Epithelial cell of proximal tubule (primary cell): ENCODE data around the gene DLGAP4. TPM values are rescaled to one million over a fixed set of nuclear protein-coding genes. Genes with fewer than 3 reads are reported as not detected.

Experiments used
- DNase-seq: peaks from one replicate; pipeline ENCODE4 v3.0.0-alpha.2; 2011; ENCODE audit warnings: low read depth
- H3K4me3 ChIP-seq: 2 replicates; pipeline ENCODE4 v1.5.1; 2011; ENCODE audit warnings: low read depth, mild to moderate bottlenecking, low read length
- total RNA-seq: library from RNA; depleted of rRNA; stranded (reverse); fragments of >200 nt; gene quantifications from 2 replicates; pipeline ENCODE4 v1.2.3, GENCODE V29; 2015
- TF ChIP-seq, protein P1 (sequence below): conservative IDR thresholded peaks from 2 replicates; pipeline ENCODE4 v1.5.1; 2012; ENCODE audit warnings: low read depth, mild to moderate bottlenecking, low read length

Gene DLGAP4
- total RNA-seq, 1 donor from 2014 or later = 41.4 TPM

DNA sequence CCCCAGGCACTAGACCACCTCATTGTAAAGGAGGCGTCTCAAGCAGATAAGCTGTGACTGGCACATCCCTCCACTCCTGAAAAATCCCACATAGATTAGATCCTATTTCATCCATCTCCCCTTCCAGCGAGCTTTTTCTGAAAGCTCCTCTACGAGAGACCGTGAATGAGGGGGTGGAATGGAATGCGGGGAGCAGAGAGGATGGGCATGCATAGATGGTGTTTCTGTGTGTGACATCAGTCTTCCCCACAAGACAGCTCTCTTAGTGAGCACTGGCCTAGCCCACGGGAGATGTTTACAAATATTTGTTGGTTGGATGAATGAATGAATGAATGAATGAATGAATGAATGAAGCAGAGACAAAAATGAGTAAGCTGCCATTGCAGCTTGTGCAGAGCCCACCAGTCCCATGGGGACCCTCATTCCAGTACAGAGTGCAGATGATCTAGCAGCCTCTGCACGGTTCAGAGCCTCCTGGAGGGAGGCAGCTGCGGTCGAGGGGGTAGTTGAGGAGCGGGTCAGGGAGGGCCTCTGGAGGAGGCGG is 98.4 kb downstream of the DLGAP4 start:
- TF ChIP-seq, protein P1, sequence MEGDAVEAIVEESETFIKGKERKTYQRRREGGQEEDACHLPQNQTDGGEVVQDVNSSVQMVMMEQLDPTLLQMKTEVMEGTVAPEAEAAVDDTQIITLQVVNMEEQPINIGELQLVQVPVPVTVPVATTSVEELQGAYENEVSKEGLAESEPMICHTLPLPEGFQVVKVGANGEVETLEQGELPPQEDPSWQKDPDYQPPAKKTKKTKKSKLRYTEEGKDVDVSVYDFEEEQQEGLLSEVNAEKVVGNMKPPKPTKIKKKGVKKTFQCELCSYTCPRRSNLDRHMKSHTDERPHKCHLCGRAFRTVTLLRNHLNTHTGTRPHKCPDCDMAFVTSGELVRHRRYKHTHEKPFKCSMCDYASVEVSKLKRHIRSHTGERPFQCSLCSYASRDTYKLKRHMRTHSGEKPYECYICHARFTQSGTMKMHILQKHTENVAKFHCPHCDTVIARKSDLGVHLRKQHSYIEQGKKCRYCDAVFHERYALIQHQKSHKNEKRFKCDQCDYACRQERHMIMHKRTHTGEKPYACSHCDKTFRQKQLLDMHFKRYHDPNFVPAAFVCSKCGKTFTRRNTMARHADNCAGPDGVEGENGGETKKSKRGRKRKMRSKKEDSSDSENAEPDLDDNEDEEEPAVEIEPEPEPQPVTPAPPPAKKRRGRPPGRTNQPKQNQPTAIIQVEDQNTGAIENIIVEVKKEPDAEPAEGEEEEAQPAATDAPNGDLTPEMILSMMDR = no peak
- DNase-seq = no peak
- no peak overlapping the region for H3K4me3 ChIP-seq

DNA sequence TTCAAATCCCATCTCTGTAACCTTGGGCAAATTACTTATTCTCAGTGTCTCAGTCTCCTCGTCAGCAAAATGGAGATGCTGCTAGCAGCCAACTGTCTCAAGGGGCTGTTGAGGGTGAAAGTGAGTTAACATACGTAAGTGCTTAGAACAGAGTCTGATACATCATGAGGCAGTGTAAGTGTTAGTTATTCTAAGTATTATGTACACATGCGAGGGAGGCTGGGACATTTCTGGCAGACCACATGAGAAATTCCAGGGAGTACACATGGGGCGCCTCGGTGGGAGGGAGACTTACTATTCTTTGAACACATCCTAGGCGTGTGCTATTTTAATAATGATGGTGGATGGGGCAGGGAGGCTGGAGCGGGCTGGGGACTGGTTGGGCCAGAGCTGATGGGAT is 99.1 kb downstream of the DLGAP4 start:
- H3K4me3 ChIP-seq = no peak overlapping the region
- TF ChIP-seq, protein P1 = no peak

DNA sequence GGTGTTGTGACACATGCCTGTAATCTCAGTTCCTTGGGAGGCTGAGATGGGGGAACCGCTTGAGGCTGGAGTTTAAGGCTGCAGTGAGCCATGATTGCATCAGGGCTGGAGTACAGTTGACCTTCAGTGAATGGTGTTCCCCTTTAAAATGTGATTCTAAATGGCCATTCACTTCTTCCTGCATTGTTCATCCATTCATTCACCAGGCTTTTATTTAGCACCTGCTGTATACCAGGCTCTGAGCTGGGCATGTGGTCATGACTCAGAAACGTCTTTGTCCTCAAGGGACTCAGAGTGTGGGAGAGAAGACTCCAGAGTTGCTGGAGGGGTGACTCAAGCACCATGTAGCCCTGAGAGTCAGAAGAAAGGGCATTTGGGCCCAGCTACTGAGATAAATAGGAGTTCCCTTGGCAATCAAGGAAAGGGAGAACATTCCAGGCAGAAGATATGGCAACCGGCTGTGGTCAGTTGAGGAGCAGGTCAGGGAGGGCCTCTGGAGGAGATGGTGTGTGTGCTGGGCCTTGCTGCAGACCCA is 101.1 kb downstream of the DLGAP4 start:
- TF ChIP-seq, protein P1 = no peak
- DNase-seq = no peak
- no peak overlapping the region for H3K4me3 ChIP-seq

More for the DNA sequence above, 99.1 kb downstream of the DLGAP4 start:
- DNase-seq = no peak

DNA sequence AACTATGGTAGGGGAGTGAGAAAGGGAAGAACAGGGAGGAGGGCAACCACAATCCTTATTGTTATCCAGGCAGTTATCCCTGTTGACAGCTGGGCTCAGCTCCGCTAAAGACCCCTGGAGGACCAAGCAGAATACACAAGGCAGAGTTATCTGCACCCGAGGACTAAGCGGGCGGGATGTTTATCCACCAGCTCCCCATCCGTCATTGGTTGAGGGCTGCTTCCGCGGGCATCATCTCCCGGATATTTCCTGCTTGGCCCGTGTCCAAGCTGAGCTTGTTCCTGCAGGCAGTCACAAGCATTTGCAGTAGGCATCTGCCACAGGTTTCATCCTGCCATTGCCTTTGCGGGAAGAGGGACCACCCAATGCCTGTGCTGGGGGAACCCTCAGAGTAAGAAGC is 102.1 kb downstream of the DLGAP4 start:
- TF ChIP-seq, protein P1 = no peak
- DNase-seq = no peak
- no peak overlapping the region for H3K4me3 ChIP-seq

DNA sequence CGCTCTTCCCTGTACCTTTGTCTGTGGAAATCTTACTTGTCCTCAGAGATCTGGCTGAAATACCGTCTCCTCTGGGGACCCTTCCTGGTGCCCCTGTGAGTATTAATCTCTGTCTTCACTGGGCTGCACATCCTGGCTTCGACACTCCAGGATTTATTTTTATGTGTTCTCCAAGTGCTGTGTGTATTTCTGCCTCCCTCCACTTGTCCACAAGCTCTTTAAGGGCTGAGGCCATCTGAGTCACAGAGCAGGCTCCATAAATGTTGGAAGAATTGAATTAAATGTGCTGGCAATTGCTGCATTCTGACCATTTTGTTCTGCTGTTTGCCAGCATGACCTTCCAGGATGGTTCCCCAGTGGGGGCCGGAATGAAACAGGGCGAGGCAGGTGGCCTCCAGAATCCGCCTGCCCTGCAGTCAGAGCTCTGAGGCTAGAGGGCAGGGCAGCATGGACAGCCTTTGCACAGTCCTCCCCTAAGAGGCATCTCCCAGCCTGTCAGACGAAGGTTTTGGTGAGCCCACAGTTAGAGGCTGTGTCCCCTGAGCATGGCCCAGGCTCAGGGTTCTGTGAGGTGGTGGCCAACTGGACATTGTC is 105.8 kb downstream of the DLGAP4 start:
- no peak overlapping the region for H3K4me3 ChIP-seq
- DNase-seq = no peak
- TF ChIP-seq, protein P1 = no peak

DNA sequence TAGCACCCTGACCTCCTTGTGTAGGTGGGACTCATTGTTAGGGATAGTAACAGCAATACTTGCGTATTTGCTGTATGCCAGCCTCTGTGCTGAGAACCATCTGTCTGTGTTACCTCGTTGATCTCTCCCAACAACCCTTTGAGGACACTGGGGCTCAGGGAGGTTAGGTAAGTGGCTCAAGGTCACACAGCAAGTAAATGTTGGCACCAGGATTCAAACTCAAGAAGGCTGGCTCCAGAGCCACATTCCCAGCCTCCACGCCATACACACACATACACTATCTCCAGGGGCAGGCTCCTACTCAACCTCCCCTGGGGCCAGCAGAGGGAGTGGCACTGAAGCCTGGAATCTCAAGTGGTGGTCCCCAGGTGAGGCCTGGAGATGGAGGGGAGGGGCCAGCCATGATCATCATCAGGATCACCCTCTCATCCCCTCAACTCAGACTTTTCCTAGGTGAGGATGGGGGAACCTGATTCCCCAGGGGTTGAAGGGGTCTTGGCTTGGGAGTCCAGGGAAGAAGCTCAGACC is 109.4 kb downstream of the DLGAP4 start:
- TF ChIP-seq, protein P1 = no peak
- no peak for DNase-seq
- no peak overlapping the region for H3K4me3 ChIP-seq

DNA sequence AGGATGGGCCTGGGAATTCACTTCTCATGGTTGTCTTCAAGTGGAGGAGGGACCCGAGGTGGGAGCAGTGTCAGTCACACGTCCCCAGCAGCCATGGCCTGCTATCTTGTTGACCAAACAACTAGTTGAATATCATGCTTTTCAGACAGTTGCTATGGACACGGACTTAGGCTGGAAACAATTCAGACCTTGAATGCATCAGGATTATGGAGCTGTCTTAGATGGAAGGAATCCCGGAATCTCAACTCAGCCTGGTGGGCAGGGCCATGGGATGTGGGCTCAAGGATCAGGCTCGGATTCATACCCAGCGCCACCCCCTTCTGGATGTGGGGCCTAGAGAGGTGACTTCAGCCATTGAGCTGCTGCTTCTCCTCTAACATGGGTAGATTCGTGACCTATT is 112.6 kb downstream of the DLGAP4 start:
- H3K4me3 ChIP-seq = no peak overlapping the region
- TF ChIP-seq, protein P1 = no peak
- no peak for DNase-seq
